NOMO-1 treated with DMSO at 0.1 percent for 48 hours (cell line): ENCODE results near the gene PERM1.
A peak's percentile ranks its signal among the peaks of the same experiment; 100 is the strongest.
"Not testable (repeated sequence)": the region's sequence is repeated elsewhere in the genome, so short reads cannot be mapped to it uniquely, and the experiment has no call there.

Source experiments
- DNase-seq: peaks from one replicate; lab custom pipeline; 2025; ENCODE audit not compliant: unreplicated experiment; lab: John Stamatoyannopoulos, UW

Gene PERM1

GRCh38 chr1:979744-980072, 2.2 kb downstream of the PERM1 start:
- DNase-seq: no peak

GRCh38 chr1:978835-979743, 2.8 kb downstream of the PERM1 start:
- DNase-seq: no peak

- DNase-seq: no peak
Observed at GRCh38 chr1:978069-978834, 3.6 kb downstream of the PERM1 start.

- not testable (repeated sequence) for DNase-seq
Observed at GRCh38 chr1:976791-977190, 5.1 kb downstream of the PERM1 start.

- peak; percentile 40 for DNase-seq
Observed at GRCh38 chr1:975896-976683, 5.8 kb downstream of the PERM1 start.

GRCh38 chr1:975365-975764, 6.5 kb downstream of the PERM1 start:
- no peak for DNase-seq

- no peak for DNase-seq
Observed at GRCh38 chr1:974687-975328, 7.1 kb downstream of the PERM1 start.

GRCh38 chr1:974293-974640, 7.6 kb downstream of the PERM1 start:
- DNase-seq: no peak

GRCh38 chr1:973459-974292, 8.2 kb downstream of the PERM1 start:
- no peak for DNase-seq

- no peak for DNase-seq
Observed at GRCh38 chr1:972726-973458, 9.0 kb downstream of the PERM1 start.

GRCh38 chr1:971751-972506, 10.0 kb downstream of the PERM1 start:
- no peak for DNase-seq

- DNase-seq: no peak
Observed at GRCh38 chr1:970973-971730, 10.7 kb downstream of the PERM1 start.

GRCh38 chr1:970242-970972, 11.5 kb downstream of the PERM1 start:
- DNase-seq: no peak

- no peak for DNase-seq
Observed at GRCh38 chr1:969260-969855, 12.5 kb downstream of the PERM1 start.

- DNase-seq: no peak
Observed at GRCh38 chr1:967466-968343, 14.2 kb downstream of the PERM1 start.

GRCh38 chr1:966704-967300, 15.1 kb downstream of the PERM1 start:
- peak; percentile 28 for DNase-seq
